ENCODE results near the gene SMIM23. TPM values are rescaled to one million over a fixed set of nuclear protein-coding genes. Genes with fewer than 3 reads are reported as not detected.

Gene SMIM23
- total and polyA plus RNA-seq, 2 donors (not counting 1 experiment from before 2014, with no cell fraction given) = not detected

- DNase-seq (ENCODE audit: low read depth in 2 of 2) = no peak
- no peak overlapping the region for H2AFZ ChIP-seq (ENCODE audit: low read length)
- no peak overlapping the region for H3K27ac ChIP-seq (ENCODE audit: insufficient read depth, low read length)
- H3K4me1 ChIP-seq (ENCODE audit: control insufficient read depth, extremely low read depth, insufficient read depth, low read length) = no peaks in the 10 kb centered on the region
- no peak overlapping the region for H3K4me2 ChIP-seq (ENCODE audit: extremely low read depth, insufficient read depth, low read length)
- no peaks in the 10 kb centered on the region for H3K36me3 ChIP-seq (ENCODE audit: control insufficient read depth, insufficient read depth, low read length)
- H3K27me3 ChIP-seq (ENCODE audit: control insufficient read depth, insufficient read depth, low read length) = no peaks in the 10 kb centered on the region
- no peaks in the 10 kb centered on the region for H3K79me2 ChIP-seq (ENCODE audit: control insufficient read depth, insufficient read depth, low read length)
- H3K9me3 ChIP-seq (ENCODE audit: control insufficient read depth, insufficient read depth, low read depth, low read length) = no peaks in the 10 kb centered on the region
- TF ChIP-seq, protein P1, sequence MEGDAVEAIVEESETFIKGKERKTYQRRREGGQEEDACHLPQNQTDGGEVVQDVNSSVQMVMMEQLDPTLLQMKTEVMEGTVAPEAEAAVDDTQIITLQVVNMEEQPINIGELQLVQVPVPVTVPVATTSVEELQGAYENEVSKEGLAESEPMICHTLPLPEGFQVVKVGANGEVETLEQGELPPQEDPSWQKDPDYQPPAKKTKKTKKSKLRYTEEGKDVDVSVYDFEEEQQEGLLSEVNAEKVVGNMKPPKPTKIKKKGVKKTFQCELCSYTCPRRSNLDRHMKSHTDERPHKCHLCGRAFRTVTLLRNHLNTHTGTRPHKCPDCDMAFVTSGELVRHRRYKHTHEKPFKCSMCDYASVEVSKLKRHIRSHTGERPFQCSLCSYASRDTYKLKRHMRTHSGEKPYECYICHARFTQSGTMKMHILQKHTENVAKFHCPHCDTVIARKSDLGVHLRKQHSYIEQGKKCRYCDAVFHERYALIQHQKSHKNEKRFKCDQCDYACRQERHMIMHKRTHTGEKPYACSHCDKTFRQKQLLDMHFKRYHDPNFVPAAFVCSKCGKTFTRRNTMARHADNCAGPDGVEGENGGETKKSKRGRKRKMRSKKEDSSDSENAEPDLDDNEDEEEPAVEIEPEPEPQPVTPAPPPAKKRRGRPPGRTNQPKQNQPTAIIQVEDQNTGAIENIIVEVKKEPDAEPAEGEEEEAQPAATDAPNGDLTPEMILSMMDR (conservative IDR thresholded peaks at IDR 0.05 in 1 of 2, IDR thresholded peaks at IDR 0.05 in 1 of 2; ENCODE audit: low read depth in 1 of 2, low read length in 2 of 2) = no peak
- TF ChIP-seq EZH2 (IDR thresholded peaks at IDR 0.05; ENCODE audit: low read length, missing control alignments) = no peak
- H3K4me3 ChIP-seq (replicated peaks in 1 of 4; ENCODE audit: control extremely low read depth in 1 of 4, insufficient read depth in 1 of 4, low read depth in 3 of 4, low read length in 4 of 4) = no peak overlapping the region
- no peaks in the 10 kb centered on the region for H4K20me1 ChIP-seq (ENCODE audit: control insufficient read depth, extremely low read depth, insufficient read depth, low read length)
- H3K9ac ChIP-seq (ENCODE audit: insufficient read depth, low read length) = no peak overlapping the region
Measured at GRCh38 chr5:171840066-171840465, 54.4 kb downstream of the SMIM23 start.

Other genes starting within 250 kb of the SMIM23 start
- gene FBXW11, start 220.8 kb downstream of the SMIM23 start, total RNA-seq = 96.3 and 113 TPM in 2 replicates
- 42.7 and 52.6 TPM in 2 replicates for gene FBXW11, start 220.8 kb downstream of the SMIM23 start, polyA plus RNA-seq

Measured in fibroblast of lung (primary cell).